ENCODE data around the gene RNU6-9. TPM values are rescaled to one million over a fixed set of nuclear protein-coding genes. Genes with fewer than 3 reads are reported as not detected.

The RNU6-9 gene
- total and polyA plus RNA-seq, 2 of the 13 experiments (the other 11 are each of a cell fraction or from before 2014, with no cell fraction given) = under 0.01 TPM; not detected in 1

GRCh38 chr19:925526-926322, 32.4 kb downstream of the RNU6-9 start, which contains the start of gene ARID3A (continued):
- TF ChIP-seq, protein P1, sequence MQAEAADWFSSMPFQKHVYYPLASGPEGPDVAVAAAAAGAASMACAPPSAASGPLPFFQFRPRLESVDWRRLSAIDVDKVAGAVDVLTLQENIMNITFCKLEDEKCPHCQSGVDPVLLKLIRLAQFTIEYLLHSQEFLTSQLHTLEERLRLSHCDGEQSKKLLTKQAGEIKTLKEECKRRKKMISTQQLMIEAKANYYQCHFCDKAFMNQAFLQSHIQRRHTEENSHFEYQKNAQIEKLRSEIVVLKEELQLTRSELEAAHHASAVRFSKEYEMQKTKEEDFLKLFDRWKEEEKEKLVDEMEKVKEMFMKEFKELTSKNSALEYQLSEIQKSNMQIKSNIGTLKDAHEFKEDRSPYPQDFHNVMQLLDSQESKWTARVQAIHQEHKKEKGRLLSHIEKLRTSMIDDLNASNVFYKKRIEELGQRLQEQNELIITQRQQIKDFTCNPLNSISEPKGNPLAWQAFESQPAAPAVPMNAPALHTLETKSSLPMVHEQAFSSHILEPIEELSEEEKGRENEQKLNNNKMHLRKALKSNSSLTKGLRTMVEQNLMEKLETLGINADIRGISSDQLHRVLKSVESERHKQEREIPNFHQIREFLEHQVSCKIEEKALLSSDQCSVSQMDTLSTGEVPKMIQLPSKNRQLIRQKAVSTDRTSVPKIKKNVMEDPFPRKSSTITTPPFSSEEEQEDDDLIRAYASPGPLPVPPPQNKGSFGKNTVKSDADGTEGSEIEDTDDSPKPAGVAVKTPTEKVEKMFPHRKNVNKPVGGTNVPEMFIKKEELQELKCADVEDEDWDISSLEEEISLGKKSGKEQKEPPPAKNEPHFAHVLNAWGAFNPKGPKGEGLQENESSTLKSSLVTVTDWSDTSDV (CRISPR knock-in tag; IDR thresholded peaks at IDR 0.05) = no peak
- TF ChIP-seq ZNF766 (CRISPR knock-in tag; IDR thresholded peaks at IDR 0.05; ENCODE audit: borderline replicate concordance) = no peak
- TF ChIP-seq ZFY (CRISPR knock-in tag; IDR thresholded peaks at IDR 0.05) = no peak; the same call in 1 of the 2 replicates
- TF ChIP-seq ZNF431 (CRISPR knock-in tag; IDR thresholded peaks at IDR 0.05; ENCODE audit: borderline replicate concordance, low read depth) = no peak
- TF ChIP-seq HMG20B (CRISPR knock-in tag; conservative IDR thresholded peaks at IDR 0.05) = no peak
- no peak for TF ChIP-seq ZBTB4 (CRISPR knock-in tag; IDR thresholded peaks at IDR 0.05; ENCODE audit: borderline replicate concordance)
- TF ChIP-seq ZNF234 (CRISPR knock-in tag; conservative IDR thresholded peaks at IDR 0.05) = no peak; the same call in 1 of the 2 replicates
- TF ChIP-seq FIP1L1 (IDR thresholded peaks at IDR 0.05; ENCODE audit: borderline replicate concordance, insufficient read depth, low read depth, low read length) = no peak
- TF ChIP-seq MLXIP (CRISPR knock-in tag; IDR thresholded peaks at IDR 0.05; ENCODE audit: borderline replicate concordance) = no peak
- no peak for TF ChIP-seq SMAD3 (CRISPR knock-in tag; IDR thresholded peaks at IDR 0.05)
- TF ChIP-seq NR2F1 (CRISPR knock-in tag; IDR thresholded peaks at IDR 0.05) = peak in 1 of 2 experiments; percentile 29; a peak in 1 of 4 replicates
- TF ChIP-seq ZNF251 (CRISPR knock-in tag; IDR thresholded peaks at IDR 0.05) = no peak
- TF ChIP-seq NONO (IDR thresholded peaks at IDR 0.05) = no peak
- TF ChIP-seq NONO (CRISPR knock-in tag; conservative IDR thresholded peaks at IDR 0.05) = no peak
- no peak for TF ChIP-seq SMAD1 (CRISPR knock-in tag; IDR thresholded peaks at IDR 0.05; ENCODE audit: borderline replicate concordance, low read depth)
- TF ChIP-seq, protein P2, sequence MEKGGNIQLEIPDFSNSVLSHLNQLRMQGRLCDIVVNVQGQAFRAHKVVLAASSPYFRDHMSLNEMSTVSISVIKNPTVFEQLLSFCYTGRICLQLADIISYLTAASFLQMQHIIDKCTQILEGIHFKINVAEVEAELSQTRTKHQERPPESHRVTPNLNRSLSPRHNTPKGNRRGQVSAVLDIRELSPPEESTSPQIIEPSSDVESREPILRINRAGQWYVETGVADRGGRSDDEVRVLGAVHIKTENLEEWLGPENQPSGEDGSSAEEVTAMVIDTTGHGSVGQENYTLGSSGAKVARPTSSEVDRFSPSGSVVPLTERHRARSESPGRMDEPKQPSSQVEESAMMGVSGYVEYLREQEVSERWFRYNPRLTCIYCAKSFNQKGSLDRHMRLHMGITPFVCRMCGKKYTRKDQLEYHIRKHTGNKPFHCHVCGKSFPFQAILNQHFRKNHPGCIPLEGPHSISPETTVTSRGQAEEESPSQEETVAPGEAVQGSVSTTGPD (CRISPR knock-in tag; IDR thresholded peaks at IDR 0.05) = no peak
- TF ChIP-seq MEF2D (CRISPR knock-in tag; IDR thresholded peaks at IDR 0.05) = no peak

All from HepG2 (cell line).